Glutamatergic neuron (in vitro differentiated cells): ENCODE measurements around the gene ATP11A. TPM values are rescaled to one million over a fixed set of nuclear protein-coding genes. Genes with fewer than 3 reads are reported as not detected.

Experiments used
- DNase-seq: peaks from one replicate; pipeline ENCODE4 v3.0.0; 2022
- H3K27ac Mint-ChIP-seq: one replicate; pipeline ENCODE4 v1.8.0; 2020; ENCODE audit warnings: mild to moderate bottlenecking, mixed read lengths, inconsistent platforms; ENCODE audit not compliant: unreplicated experiment
- H3K27me3 Mint-ChIP-seq: one replicate; pipeline ENCODE4 v1.8.0; 2020; ENCODE audit warnings: mild to moderate bottlenecking, moderate library complexity, mixed read lengths, inconsistent platforms; ENCODE audit not compliant: unreplicated experiment
- H3K36me3 Mint-ChIP-seq: one replicate; pipeline ENCODE4 v1.8.0; 2020; ENCODE audit warnings: mild to moderate bottlenecking, mixed read lengths, inconsistent platforms; ENCODE audit not compliant: unreplicated experiment
- H3K4me1 Mint-ChIP-seq: one replicate; pipeline ENCODE4 v1.8.0; 2020; ENCODE audit warnings: mild to moderate bottlenecking, low read depth, mixed read lengths, inconsistent platforms; ENCODE audit not compliant: unreplicated experiment
- H3K4me3 Mint-ChIP-seq: one replicate; pipeline ENCODE4 v1.8.0; 2020; ENCODE audit warnings: mild to moderate bottlenecking, mixed read lengths, inconsistent platforms; ENCODE audit not compliant: unreplicated experiment
- H3K9me3 Mint-ChIP-seq: one replicate; pipeline ENCODE4 v1.8.0; 2020; ENCODE audit warnings: mild to moderate bottlenecking, moderate library complexity, mixed read lengths, inconsistent platforms; ENCODE audit not compliant: unreplicated experiment
- total RNA-seq: library from RNA; stranded (reverse); fragmentation: NEBNext Ultra II Directional; extraction: Animal tissue kit (Norgen Biotek cat#: 25700); gene quantifications from one replicate; pipeline ENCODE4 v1.2.1, GENCODE V29; 2021; ENCODE audit not compliant: unreplicated experiment
- TF ChIP-seq, protein P1 (sequence below): fragments of 200-600 bp; sonication (generic); IDR thresholded peaks from one replicate; pipeline ENCODE4 v1.5.0; 2021; ENCODE audit not compliant: partially characterized antibody, unreplicated experiment

The ATP11A gene
- total RNA-seq, 1 donor from 2014 or later, result 127 TPM

DNA sequence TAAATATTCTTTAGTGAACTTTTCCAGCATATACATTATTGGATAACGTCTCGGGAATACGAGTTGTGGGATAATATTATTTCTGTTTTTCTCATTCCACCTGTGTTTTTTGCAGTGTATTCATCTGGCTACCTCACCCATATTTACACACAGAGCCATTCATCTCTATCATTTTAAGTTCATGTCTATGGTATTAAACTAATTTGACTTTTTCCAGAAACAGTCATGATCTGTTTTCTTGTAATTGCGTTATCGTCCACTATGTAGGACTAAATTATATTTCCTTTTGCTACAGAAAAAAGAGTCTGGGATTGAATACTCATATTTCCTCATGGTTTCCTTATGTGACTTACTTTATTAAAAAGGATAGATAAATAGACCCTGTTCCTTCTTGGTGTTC is 2.7 kb downstream of the ATP11A start:
- no peak overlapping the region for H3K27ac Mint-ChIP-seq
- H3K36me3 Mint-ChIP-seq, result no peaks in the 10 kb centered on the region
- H3K9me3 Mint-ChIP-seq, result peaks cover 7% of the 10 kb centered on the region
- peak overlapping the region; percentile 90 for H3K4me3 Mint-ChIP-seq
- peaks cover 32% of the 10 kb centered on the region for H3K4me1 Mint-ChIP-seq
- TF ChIP-seq, protein P1, sequence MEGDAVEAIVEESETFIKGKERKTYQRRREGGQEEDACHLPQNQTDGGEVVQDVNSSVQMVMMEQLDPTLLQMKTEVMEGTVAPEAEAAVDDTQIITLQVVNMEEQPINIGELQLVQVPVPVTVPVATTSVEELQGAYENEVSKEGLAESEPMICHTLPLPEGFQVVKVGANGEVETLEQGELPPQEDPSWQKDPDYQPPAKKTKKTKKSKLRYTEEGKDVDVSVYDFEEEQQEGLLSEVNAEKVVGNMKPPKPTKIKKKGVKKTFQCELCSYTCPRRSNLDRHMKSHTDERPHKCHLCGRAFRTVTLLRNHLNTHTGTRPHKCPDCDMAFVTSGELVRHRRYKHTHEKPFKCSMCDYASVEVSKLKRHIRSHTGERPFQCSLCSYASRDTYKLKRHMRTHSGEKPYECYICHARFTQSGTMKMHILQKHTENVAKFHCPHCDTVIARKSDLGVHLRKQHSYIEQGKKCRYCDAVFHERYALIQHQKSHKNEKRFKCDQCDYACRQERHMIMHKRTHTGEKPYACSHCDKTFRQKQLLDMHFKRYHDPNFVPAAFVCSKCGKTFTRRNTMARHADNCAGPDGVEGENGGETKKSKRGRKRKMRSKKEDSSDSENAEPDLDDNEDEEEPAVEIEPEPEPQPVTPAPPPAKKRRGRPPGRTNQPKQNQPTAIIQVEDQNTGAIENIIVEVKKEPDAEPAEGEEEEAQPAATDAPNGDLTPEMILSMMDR, result no peak
- no peak for DNase-seq
- peaks cover 7% of the 10 kb centered on the region for H3K27me3 Mint-ChIP-seq

DNA sequence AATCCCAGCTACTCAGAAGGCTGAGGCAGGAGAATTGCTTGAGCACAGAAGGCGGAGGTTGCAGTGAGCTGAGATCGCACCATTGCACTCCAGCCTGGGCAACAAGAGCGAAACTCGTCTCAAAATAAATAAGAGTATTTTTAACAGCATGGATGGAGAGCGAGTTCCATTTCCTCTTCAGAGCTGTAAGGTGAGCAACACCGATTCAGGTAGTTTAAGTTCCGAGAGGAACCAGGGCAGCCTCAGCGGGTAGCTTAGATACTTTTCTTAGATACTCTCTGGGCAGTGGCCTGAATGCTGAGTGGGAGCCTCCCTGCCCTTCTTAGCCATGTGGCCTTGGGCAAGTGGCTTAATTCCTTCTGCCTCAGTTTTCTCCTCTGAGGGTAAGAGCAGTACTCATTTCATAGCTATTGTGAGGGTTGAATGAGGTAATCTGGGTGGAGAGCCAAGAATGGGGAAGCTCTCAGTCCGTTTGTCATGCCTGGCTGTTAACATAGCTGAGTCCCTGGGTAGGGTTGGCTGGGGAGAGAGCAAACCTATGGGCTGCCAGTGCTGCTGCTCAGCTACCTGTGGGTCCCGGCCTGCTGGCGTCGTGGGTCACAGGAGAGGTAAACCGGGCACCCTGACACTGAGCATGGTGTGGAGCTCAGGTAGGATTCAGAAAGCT is 4.1 kb downstream of the ATP11A start:
- peaks cover 30% of the 10 kb centered on the region for H3K4me1 Mint-ChIP-seq
- no peak overlapping the region for H3K4me3 Mint-ChIP-seq
- H3K27ac Mint-ChIP-seq, result peak overlapping the region; percentile 22
- no peak for DNase-seq
- H3K27me3 Mint-ChIP-seq, result peaks cover 2% of the 10 kb centered on the region
- TF ChIP-seq, protein P1, result no peak
- no peaks in the 10 kb centered on the region for H3K36me3 Mint-ChIP-seq
- peaks cover 4% of the 10 kb centered on the region for H3K9me3 Mint-ChIP-seq

DNA sequence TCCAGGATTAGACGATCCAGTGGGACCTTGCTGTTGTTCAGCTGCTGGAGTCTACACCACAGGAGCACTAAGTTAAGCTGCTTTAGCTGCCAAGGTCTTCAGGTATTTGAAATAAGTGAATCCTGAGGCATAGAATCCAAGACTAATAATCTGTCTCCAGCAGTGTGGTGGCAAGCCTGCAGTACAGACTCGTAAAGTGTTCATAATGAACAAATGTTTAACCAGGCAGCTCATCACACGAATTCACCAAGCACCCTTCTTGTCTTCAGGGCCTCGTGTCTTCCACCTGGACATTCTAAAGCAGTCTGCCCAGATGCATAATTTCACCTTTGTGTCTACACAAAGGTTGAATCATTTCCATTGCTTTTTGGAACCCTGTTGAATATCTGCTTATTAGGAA is 5.3 kb downstream of the ATP11A start:
- H3K36me3 Mint-ChIP-seq, result no peaks in the 10 kb centered on the region
- H3K27me3 Mint-ChIP-seq, result peaks cover 2% of the 10 kb centered on the region
- peaks cover 39% of the 10 kb centered on the region for H3K4me1 Mint-ChIP-seq
- H3K9me3 Mint-ChIP-seq, result peaks cover 3% of the 10 kb centered on the region
- H3K27ac Mint-ChIP-seq, result no peak overlapping the region
- no peak overlapping the region for H3K4me3 Mint-ChIP-seq
- DNase-seq, result no peak
- TF ChIP-seq, protein P1, result no peak

DNA sequence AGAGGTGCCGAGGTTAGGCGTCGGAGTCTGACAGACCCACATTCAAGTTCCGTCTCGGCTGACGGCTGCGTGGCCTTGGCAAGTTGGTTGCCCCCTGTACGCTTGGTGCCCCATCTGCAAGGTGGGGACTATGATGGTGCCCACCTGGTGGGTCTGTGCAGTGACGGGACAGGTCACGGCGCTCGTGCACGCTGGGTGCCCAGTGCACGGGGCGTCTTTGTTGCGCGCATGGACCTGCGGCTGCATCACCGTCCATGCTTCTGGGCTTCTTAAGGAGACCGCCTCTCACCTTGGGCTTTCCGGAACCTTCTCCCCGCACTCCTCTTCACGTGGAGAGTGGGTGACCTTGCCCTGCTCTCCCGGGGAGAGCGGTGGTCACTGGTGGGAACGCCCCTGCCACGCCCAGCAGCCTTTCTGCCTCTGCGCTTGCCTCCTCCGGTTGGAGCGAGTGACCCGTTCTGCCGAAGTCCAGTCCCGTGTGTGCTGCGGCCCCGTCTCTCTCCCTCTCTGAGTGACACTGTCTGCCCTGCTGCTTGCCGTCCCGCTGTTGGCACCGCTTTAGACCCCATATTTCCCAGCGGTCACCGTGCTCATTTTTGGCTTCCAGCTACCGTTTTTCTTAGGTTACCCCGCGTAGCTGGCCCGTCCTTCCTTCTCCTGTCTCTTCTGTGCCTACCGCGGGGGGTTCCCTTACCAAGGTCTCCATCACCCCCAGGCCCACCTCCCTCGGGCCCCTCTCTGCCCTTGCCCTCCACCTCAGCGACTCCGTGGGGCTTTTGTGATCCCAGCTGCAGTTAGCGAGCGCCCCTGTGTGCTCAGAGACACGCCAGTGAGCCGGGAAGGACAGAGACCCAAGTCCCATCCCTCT is 6.4 kb downstream of the ATP11A start:
- TF ChIP-seq, protein P1, result no peak
- DNase-seq, result no peak
- Mint-ChIP-seq H3K9me3 (peaks cover 3% of the 10 kb centered on the region), H3K4me3 (no peak overlapping the region), H3K27me3 (peaks cover 2% of the 10 kb centered on the region), H3K4me1 (peaks cover 39% of the 10 kb centered on the region), H3K36me3 (no peaks in the 10 kb centered on the region), H3K27ac (no peak overlapping the region)
